DMS79 treated with DMSO at 0.1 percent for 48 hours (cell line): ENCODE results near the gene TAS2R39.

Source experiments
- DNase-seq: peaks from one replicate; lab custom pipeline; 2025; lab: John Stamatoyannopoulos, UW

The TAS2R39 gene

DNA sequence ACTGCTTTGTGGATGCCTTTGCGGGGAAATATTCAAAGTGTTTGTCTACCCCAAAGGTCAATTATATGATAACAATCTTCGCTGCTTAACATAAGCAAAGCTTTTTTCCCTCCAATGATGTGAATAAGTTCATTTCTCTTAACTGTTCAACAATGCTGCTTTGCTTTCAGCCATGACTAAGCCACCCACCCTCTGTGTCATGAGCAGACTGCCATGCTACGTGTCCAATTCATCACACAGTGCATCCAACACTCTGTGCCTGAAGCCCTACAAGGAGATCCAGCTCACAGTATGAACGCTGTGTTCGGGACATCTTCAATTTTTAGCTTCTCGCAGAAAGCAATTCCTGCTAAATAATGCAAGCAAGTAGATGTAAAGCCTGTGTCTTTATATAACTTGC lies 32.9 kb downstream of the TAS2R39 start:
- no peak for DNase-seq

DNA sequence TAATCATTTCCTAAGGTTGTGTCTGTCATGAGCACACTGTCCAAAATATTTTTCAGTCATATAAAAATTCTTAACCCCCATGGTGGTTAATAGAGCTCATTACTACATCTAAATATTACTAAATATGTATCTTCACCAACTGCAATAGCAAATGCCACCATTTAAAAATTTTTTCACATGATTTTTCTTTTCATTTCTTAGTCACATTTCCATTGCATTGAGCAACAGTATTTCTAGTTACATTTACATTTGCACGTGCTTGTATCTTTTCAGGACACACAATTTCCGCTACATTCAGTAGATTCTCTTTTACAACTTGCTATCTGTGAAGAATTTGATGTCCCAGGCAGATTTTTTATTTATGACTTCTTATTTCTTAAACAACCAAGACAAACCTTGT lies 33.5 kb downstream of the TAS2R39 start:
- DNase-seq: no peak

DNA sequence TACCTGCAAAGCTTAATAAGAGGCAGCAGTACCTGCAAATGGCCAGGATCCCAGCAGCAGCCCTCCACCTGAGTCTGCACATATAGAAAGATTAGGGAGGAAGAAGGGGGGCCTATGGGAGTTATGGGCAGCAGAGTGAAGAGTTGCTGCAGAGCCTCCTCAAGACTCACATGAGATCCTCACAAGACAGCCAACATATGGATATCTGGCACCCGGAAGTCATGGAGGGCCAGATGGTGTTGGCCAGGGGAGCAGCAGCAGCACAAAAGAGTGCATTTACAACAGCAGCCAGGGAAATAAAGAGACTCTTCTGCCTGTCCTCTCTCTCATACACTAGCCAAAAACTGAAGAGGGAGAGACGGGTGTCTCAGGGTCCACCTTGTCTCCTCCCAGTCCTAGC lies 34.6 kb downstream of the TAS2R39 start:
- no peak for DNase-seq

DNA sequence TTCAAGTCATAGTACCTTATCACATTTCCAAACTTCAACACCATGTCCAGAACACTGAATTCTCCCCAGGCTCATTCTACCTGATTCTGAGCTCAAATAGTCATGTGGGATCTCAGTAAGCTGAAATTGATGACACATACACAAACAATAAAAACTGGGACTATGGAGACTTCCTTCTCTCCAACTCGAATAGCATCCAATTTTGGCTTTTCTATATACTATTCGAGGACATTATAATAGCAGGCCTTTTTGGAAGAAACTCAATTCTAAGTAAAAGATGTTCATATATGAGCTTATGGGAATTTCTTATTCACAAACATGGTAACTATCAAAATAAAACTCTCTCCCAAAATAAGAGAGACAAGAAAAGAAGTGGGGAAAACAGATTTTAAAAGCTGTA lies 38.1 kb downstream of the TAS2R39 start:
- no peak for DNase-seq

DNA sequence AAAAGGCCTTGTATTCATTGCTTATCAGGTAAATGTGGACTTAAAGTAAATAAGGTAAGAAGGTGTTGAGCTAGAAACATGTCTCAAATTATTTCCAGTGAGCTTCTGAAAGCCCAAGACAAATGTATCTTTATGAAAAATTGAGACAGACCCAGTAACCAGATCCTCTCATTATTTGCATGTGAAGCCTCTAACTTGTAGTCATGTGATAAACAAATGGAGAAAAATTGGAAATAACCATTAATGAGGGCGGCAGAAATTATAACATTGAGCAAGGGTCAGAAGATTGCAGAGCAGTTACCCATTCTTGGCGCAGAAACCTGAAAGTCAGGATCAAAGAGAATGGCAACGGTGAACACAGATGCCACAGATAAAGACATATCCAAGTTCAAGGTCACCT lies 38.5 kb downstream of the TAS2R39 start, which contains the start of gene TAS2R40:
Gene TAS2R40, plus strand, starts transcription at position 301 of the 400 bp plus-strand sequence. Its CDS starts 42 bp downstream, at position 343.
- no peak for DNase-seq

DNA sequence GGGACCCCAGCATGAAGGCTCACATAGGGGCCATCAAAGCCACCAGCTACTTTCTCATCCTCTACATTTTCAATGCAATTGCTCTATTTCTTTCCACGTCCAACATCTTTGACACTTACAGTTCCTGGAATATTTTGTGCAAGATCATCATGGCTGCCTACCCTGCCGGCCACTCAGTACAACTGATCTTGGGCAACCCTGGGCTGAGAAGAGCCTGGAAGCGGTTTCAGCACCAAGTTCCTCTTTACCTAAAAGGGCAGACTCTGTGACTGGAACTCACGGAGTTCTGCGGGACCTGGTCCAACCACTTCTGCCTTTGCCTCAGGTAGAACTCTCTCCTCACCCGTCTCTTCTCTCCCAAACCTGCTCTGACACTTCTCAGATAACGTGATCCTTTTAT lies 39.6 kb downstream of the TAS2R39 start:
- DNase-seq: no peak

DNA sequence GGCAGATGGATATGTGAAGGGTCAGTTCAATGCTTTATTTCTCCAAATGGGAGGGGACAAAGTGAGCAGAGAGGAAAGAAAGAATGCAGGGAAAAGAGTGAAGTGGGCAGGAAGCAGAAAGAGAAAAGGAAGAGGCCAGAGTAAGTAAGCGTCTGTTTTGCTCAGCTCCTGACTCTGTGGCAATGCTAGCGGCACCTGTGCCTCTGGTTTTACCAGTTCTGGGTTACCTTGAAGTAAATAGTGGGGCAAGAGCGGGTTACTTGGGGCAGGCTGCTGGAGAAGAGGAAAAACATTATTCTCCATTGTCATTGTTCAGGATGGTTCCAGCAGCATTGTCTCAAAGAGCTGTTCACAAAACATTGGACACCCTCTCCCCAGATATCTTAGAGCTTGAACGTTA lies 40.6 kb downstream of the TAS2R39 start:
- no peak for DNase-seq

DNA sequence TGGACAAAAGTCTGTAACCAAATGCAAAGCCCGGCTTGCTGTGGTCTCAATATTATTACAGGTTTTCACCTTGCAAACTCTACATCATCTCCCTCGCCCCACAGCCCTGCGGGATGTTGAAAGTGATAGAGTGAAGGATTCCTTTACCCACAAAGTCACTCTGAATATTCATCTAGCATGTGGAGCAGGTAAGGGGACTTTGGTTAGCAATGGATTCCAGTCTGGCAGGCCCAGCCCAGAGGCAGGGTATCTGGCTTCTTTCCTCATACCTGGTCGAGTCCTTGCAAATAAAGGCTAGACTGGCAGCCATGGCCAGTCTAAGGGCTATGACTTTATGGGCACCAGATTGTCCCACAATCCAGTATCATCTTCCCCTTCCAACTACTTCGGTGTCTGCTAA lies 41.8 kb downstream of the TAS2R39 start:
- DNase-seq: no peak

DNA sequence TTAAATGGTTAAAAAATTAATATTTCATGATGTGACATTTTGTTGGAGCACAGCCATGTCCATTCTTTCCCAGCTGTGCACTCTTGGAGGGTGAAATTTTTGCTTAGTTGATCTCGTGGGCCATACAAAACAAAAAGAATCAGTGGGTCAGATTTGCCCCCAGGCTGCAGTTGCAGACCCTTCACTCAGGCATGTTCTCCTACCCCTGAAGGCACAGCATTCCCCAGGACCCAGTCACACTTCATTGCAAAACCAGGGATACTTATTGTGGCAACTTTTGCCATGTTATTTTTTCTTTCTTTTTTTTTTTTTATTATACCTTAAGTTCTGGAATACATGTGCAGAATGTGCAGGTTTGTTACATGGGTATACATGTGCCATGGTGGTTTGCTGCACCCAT lies 44.6 kb downstream of the TAS2R39 start:
- no peak for DNase-seq

DNA sequence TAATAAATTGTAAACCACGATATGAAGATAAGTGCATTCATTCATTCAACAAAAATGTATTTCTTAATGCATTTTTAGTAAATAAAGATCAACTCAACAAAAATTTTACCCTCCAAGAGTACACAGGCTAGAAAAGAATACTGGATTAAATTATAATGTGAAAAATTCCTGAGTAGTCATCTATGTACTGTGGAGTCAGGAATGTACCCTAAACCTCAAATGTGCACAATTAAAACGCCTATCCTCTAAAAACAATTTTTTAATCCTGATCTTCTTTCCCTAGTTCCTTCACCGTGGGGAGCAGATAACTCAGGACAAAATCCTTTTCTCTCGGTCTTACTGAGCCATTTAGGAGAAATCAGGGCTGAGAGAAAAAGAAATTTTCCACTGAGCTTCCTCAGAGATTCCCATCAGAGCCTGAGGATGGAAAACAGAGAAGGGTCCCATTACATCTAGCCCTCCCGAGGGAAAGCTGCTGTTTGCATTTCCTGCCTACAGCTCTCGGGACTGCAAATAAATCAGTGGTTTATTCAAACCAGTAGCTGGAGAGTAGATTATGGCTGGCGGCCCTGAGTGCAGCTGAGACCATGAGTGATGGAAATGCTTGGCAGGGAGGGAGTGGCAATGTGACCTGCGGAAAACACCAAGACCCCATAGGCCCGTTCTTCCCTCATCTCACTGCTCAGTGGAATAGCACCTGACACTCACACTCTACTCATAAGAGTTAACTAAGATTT lies 46.0 kb downstream of the TAS2R39 start:
- DNase-seq: no peak

DNA sequence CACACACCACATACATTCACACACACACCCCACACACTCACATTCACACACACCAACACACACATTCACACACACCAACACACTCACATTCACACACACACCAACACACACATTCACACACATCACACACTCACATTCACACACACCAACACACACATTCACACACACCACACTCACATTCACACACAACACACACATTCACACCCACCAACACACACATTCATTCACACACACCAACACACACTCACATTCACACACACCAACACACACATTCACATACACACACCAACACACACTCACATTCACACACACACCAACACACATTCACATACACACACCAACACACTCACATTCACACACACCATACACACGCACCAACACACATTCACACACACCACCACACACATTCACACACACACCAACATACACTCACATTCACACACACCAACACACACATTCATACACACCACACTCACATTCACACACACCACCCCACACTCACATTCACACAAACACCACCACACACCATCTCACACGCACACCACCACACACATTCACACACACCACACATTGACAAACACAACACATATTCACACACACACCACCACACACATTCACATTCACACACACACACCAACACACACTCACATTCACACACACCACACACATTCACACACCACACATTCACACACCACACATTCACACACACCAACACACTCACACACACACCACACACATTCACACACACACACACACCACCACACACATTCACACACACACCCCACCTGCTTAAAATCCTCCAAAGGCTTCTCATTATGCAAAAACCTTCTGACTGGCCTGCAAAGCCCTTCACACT lies 47.6 kb downstream of the TAS2R39 start:
- no peak for DNase-seq
